Right hindlimb (tissue), 1 donor: Measurements from ENCODE around the gene OR7G1.

Experiments
- DNase-seq: peaks from one replicate; pipeline ENCODE4 v3.0.0-alpha.2; 2018

OR7G1 gene, protein sequence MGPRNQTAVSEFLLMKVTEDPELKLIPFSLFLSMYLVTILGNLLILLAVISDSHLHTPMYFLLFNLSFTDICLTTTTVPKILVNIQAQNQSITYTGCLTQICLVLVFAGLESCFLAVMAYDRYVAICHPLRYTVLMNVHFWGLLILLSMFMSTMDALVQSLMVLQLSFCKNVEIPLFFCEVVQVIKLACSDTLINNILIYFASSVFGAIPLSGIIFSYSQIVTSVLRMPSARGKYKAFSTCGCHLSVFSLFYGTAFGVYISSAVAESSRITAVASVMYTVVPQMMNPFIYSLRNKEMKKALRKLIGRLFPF

DNA sequence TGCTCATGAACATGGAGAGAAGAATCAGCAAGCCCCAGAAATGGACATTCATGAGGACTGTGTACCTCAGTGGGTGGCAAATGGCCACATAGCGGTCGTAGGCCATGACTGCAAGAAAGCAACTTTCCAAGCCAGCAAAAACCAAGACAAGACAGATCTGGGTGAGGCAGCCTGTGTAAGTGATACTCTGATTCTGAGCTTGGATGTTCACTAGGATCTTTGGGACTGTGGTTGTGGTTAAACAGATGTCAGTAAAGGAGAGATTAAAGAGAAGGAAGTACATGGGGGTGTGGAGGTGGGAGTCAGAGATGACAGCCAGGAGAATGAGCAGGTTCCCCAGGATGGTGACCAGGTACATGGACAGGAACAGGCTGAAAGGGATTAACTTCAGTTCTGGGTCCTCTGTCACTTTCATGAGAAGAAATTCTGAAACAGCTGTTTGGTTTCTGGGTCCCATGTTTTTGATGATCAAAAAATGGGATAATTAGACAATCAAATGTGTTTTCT lies at the start of gene OR7G1:
OR7G1 (minus strand) TSS at position 457 of the 507 bp plus-strand sequence; CDS start at position 457, 0 bp downstream.
- no peak for DNase-seq

DNA sequence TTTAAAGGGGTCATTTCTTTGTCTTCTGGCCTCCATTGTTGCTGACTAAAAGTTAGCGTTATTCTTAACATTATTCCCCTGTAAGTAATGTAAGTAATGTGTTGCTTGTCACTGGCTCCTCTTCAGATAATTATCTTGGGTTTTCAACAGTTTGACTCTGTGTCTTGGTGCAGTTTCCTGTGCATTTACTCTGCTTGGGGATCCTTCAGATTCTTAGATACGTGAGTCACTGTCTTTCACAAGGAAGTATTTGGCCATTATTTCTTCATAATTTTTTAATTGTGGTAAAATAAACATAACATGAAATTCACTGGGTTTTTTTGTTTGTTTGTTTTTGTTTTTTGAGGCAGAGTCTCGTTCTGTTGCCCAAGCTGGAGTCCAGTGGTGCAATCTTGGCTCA lies 49.7 kb upstream of the OR7G1 start:
- no peak for DNase-seq

DNA sequence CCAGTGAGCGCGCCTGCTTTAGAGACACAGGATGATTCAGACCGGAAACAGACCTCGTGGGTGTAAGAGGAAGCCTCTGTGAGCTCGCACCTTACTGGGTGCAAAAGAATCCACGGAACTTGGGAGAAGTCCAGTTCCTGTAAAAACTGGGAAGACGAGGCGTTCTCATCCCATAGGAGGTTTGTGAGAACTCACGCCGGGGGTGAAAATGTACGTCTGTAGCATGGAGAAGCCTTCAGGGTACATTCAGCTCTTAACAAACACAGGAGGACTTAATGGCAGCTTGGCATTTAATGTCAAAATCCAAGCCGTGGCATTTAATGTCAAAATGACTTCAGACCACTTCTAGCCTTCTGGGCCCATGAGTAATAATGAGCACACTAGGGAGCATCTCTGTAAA lies 45.9 kb upstream of the OR7G1 start:
- no peak for DNase-seq

DNA sequence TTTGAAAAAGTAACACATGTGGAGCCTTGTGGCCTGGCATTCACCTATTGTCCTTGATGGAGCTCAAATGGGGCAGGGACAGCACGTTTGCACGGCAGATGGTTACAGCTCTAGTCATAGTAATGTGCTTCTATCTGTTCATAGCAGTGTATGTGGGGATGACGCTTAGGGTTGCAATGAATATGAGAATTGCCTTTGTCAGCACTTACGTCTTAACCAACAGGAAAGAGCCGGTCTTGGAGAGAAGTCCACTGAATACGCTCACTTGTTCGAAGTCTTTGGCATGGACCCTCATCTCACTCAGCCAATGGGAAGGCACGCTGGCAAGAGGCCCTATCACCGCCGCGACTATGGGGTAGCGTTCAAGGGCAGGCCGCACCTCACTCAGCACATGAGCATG lies 44.3 kb upstream of the OR7G1 start:
- DNase-seq = no peak

DNA sequence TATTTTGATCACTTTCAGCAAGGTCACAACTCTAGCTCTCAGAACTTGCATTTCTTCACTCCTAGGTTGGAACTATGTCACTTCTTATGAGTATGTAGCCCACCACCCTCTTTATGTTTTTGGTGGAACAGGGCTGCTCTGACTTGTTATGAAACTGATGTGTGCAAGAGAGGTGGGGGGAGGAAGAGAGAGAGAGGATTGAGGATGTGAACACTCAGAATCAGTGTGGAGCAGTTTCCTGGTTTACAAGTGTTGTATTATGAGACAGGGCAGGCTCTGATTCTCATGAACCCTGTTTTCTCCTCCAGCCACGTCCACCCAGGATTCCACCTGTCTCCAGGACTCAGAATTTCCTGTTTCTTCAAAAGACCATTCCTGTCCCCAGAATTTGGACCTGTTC lies 40.7 kb upstream of the OR7G1 start:
- DNase-seq = no peak

DNA sequence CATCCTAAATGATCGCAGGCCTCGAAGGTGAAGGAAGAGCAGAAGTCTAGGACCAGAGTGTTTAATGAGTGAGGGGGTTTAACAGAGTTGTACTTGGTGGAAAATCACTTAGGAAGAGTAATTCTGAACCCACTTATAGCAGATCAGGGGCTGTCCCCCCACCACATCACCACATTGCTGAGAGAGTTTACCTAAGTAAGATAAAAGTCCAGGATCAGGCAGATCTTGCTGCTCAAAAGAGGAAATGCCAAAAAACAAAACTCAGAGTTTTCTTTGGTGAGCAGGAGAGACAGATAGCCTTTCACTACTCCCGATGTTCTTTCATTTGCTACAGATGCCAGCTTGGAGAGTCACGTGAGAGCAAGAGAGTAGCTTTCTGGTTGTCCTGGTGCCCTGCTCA lies 40.0 kb upstream of the OR7G1 start:
- no peak for DNase-seq

DNA sequence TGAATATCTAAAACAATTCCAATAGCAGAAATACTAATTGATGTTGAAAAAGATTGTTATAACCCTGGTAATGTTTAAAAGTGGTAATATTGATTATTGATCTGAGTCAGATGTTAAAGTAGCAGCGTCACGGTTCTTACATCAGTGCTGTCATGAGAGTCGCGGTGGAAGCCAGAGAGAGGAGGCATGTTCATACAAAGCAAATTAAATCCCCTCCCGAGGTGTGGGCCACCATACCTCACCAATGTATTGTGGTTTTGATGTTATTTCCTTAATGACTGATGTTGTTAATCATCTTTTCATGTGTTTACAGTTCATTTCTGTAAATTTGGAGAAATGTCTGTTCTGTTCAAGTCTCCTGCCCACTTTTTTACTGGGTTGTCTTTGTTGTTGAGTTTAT lies 35.8 kb upstream of the OR7G1 start:
- DNase-seq = no peak

DNA sequence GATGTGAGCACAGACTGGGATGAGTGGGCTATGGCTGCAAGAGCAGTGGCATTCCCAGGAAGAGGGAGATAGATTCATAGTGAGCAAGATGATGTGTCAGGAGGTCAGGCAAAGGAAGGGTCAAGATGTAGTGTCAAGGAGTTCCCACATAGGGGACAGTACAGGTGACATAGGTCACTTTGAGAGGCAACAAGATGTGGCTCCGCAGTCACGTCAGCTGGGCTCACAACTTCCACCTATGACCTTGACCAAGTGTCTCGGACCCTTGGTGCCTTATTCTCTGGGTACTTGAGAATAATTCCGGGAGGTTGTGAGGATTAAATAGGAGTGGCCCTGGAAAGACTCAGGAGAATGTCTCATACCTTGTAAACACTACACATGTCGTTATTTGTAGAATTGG lies 35.1 kb upstream of the OR7G1 start:
- DNase-seq = no peak

DNA sequence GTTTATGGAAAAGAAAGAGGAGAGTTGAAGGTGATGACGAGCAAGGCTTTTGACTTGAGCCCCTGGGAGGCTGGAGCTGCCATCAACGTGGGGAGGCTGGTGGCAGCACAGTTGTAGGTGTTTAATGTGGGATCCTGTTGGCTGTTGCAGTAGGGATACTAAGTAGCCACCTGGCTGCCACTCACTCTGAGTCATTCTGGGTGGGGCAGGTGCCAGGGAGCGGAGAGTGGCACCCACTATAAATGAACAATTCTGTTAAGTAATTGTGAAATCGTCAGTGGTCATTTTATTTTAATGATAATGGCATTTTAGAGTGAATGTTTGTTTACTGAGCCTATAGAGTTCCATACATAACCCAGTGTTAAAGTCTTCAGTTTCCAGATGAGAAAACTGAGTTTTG lies 34.4 kb upstream of the OR7G1 start:
- DNase-seq = no peak

DNA sequence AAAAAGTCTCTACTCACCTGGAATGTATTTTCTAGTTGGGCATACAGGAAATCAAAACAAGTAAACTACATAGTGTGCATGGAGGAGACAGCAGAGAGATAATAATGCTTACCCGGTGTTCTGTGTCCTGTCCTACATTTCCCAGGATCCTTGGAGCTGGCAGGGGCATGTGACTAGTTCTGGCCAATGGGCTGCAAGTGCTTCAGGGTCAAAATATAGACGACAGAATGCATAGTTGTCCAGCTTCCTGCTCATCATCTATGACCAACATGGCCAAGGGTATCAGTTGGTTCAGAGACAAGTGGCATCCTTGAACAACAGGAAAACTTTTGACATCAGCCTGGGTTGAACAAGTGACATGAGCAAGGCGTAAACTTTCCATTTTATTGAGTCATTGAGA lies 33.1 kb upstream of the OR7G1 start:
- DNase-seq = no peak

DNA sequence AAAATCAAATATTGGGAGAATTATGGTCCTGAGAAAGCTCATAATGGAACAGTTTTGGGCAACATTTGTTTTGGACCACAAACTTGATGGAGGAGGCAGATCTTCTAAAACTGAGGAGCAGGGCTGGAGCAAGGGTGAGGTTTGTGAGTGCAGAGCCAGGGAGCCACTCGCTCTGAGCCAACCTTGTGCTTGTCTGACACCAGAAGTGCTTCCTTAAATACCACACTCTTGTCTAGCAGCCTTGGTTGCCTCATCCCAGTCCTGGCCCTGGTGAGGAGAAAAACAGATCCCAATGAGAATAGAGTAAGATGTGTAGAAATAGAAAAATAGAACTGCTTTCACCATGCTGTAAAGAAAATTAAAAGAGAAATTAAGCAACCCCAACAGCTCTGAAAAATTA lies 31.3 kb upstream of the OR7G1 start:
- no peak for DNase-seq

DNA sequence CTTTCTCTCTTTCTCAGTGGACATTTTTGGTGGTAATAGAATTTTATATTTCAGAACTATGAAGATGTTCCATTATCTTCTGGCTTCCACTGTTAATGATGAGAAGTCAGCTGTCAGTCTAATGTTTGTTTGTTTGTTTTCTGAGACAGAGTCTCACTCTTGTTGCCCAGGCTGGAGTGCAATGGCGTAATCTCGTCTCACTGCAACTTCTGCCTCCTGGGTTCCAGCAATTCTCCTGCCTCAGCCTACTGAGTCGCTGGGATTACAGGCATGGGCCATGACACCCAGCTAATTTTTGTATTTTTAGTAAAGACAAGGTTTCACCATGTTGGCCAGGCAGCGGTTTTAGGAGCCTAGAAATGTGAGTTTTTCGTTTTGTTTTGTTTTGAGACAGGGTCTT lies 29.4 kb upstream of the OR7G1 start:
- no peak for DNase-seq

DNA sequence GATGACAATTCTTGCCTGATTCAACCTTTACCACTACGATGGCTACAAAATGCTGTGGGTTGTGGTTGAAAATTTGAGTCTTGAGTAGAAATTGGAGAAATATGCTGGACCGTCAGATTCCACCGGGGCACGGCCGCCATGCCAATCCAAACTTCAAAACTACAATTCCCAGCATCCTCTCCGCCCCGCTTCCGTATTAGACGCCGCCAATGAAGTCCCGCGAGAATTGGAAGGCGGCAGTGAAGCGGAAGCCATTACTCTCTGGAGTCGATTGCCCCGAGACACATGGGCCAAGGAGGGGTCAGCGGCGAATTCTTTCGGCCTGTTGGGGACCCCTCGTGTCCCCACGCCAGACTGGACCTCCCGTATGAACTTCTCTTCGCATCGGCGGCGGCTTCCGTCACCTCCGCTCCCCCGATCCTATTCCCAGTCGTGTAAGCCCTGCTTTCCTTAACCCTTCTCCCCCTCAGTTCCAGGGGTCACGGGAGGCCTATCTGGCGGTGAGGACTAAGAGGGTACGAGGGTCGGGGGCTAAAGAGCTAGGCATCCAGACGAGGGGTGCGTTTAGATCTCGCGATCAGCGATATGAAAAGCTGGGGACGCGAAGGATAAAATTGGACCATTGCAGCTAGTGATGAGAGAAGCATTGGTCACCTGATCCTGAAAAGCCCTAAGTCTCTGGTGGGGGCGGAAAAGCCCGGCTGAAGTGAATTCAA lies 24.8 kb upstream of the OR7G1 start, which contains the start of gene ZNF317:
ZNF317 (plus strand) TSS at position 239 of the 716 bp plus-strand sequence. CDS start 15,620 bp downstream, outside the sequence.
- DNase-seq = peak; percentile 94

DNA sequence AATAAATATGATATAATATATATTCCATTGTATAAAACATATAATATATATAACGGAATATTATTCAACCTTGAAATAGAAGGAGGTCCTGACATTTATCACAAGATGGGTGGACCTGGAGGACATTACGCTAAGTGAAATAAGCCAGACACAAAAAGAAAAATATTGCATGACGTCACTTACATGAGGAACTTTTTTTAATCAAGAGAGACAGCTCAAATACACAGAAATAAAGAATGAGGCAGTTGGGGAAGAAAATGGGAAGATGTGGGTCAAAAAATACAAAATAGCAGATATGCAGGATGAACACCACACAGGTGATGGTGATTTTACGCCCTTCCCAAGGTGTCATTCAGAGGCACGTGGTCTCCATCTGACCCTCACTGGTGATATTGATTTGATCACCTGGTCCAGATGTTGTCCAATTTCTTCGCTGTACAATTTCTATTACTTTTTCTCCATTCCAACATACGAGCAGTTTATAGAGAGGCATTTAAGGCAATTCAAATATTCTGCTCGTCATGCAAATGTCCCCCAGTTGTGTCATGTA lies 24.1 kb upstream of the OR7G1 start:
- no peak for DNase-seq

DNA sequence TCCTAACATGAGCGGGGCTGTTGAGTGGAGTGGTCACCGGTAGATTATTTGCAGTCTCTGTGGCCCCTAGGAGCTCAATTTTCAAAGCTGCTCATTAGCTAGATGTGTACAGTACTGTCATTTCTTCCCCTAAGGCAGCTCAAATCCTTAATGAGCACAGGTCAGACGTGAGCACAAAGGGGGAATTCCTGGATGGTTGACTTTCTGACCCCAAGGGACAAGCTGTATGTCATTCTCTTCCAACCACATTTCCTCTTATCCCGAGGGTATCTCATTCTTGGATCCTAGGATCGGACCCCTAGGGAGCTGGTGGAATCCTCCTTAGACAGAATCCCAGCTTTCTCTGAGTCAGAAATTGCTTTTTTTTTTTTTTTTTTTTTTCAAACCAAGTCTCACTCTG lies 16.9 kb upstream of the OR7G1 start:
- DNase-seq = no peak

DNA sequence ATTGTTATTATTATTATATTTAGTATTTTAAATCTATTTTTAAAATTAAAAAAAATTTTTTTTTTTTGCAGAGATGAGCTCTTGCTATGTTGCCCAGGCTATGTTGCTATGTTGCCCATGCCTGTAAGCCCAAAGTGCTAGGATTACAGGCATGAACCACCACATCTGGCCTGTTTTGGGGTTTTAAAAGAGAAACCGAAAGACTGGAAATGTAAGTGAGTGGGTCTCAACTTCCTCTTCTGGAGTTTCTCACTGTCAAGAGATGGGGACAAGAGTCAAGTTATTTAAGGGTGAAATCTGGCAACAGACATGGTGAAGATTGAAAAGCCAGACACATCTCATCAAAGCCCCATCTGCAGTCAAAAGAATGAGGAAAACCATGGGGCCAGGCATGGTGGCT lies 15.4 kb upstream of the OR7G1 start:
- DNase-seq = no peak

DNA sequence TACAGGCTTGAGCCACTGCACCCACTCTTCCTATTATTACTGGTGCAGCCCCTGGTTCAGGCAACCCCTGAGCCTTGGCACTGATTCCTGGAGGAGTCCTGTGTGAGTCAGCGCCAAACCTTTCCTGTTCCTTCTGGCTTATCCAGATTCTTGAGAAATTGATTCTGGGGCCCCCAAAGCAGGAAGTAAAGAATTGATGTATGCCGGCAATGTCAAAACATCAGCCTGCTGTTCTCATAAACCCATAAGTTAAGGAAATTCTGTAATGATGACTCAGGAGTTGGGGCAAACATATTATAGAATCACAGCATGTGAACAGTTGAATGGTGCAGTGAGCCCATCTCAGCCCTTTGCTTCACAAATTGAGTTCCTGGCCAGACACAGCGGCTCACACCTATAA lies 12.6 kb upstream of the OR7G1 start:
- no peak for DNase-seq

DNA sequence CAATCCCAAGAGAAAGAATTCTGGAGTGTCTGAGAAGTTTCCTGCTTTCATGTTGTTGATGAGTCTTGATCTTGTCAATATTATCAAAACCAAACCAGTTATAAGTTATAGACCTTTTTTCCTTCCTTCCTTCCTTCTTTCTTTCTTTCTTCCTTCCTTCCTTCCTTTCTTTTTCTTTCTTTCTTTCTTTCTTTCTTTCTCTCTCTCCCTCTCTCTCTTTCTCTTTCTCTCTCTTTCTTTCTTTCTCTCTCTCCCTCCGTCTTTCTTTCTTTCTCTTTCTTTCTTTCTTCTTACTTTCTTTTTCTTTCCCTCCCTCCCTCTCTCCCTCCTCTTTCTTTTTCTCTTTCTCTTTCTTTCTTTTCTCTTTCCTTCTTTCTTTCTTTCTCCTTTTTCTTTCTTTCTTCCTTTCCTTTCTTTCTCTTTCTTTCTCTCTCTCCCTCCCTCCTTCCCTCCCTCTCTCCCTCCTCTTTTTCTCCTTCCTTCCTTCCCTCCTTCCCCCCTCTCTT lies 11.4 kb upstream of the OR7G1 start, which contains the start of gene OR7G3:
OR7G3 (minus strand) TSS at position 51 of the 506 bp plus-strand sequence; CDS start at position 51, 0 bp downstream.
- DNase-seq = no peak

DNA sequence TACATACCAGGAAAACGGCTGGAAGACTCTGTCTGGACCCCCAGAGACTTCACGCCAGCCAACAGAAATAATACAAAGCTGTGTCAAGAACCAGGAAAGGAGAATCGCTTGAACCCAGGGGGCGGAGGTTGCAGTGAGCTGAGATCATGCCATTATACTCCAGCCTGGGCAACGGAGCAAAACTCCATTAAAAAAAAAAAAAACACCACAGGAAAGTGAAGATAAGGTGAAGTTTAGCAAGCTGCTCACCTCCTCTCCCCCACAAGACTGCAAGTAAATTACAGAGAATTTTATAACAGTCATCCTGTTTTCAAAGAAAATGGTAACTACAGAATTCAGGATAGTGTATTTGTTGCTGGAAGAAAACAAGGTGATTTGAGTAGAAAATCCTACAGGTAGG lies 984 bp upstream of the OR7G1 start:
- no peak for DNase-seq

DNA sequence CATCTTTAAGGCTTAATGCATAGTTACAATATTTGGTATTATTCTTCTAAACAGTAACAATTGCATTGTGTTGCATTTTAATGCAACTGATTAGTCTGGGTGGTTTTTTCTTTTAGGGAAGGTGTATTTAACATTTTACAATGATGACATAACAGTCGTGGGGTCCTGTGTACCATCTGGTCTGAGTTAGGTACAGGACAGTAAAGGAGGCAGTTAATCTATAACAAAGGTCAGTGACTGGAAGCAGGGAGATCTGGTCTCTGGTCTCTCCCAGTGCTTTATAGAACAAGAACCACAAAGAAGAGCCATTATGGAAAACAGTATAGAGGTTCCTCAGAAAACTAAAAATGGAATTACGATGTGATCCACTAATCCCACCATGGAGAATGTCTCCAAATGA lies 5.6 kb downstream of the OR7G1 start:
- no peak for DNase-seq

DNA sequence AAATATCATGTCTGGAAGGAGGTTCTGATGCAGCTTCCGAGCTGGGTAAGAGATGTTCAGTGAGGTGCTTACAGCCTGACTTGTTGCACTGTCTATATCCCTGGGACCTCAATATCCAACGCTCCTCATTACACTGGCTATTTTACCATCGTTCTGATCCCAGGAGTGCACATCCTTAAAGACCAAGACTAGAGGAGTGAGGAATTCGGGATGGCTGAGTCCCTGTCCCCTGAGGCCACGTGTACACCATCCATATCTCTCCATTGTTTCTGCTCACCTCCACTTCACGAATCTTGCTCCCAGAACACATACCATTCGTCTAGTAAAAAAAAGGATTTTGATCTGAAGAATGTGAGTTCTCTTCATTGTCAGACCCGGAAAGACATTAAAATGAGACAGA lies 8.2 kb downstream of the OR7G1 start, which contains the start of gene OR7G2:
OR7G2 (minus strand) TSS at position 101 of the 400 bp plus-strand sequence. CDS start 4,232 bp downstream, outside the sequence.
- DNase-seq = no peak

DNA sequence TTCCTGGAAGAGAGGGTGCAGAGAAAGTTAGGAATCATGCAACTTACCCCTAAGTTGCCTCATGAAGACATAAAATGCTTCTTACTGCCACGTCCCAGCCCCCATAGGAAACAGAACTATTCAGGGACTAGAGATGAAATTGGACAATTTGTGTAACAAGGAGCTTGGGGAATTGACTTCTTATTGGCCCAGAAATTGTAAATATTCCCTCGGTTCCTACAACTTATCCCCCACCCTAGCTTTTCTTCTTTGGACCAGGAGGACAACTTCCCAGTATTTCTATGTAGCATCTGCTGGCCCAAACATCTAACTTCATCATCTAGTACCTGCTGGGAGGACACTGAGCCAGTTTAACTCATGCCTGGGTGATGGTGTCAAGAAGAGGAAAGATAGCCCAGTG lies 28.8 kb downstream of the OR7G1 start, which contains the start of gene OR1M1:
OR1M1 (plus strand) TSS at position 301 of the 400 bp plus-strand sequence. CDS start 6,184 bp downstream, outside the sequence.
- no peak for DNase-seq

DNA sequence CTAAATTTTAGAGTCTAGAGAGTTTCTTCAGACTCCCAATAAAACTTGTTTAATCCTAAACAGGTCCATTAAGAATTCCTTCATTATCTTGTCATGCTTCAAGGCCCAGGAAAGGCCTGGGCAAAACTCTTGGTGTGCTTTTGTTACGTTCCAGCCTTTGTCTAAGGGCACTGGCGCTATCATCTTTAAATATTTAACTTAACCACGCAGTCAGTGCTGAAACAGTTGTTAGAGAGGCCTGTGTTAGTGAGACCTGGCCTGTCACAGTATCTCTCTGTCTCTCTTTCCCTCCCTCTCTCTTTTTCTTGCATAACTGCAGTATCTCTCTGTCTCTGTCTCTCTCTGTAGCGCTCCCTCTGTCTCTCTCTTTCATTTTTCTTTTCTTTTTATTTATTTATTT lies 36.9 kb downstream of the OR7G1 start:
- no peak for DNase-seq
